ENCODE results near the gene CPA3. TPM values are rescaled to one million over a fixed set of nuclear protein-coding genes. Genes with fewer than 3 reads are reported as not detected.

Gene CPA3
- total and polyA plus RNA-seq, 2 of the 13 experiments (the other 11 are each of a cell fraction or from before 2014, with no cell fraction given), result not detected

- no peak overlapping the region for H3K27ac ChIP-seq (ENCODE audit: extremely low read length, insufficient read depth, low read length)
- H4K20me1 ChIP-seq (ENCODE audit: insufficient read depth, low read length), result no peaks in the 10 kb centered on the region
- TF ChIP-seq ZFAT (CRISPR knock-in tag; conservative IDR thresholded peaks at IDR 0.05) (no peak), TRAFD1 (CRISPR knock-in tag; IDR thresholded peaks at IDR 0.05; ENCODE audit: borderline replicate concordance) (no peak), STAG1 (CRISPR knock-in tag; IDR thresholded peaks at IDR 0.05) (no peak), ZSCAN29 (CRISPR knock-in tag; conservative IDR thresholded peaks at IDR 0.05) (no peak), HMGXB4 (CRISPR knock-in tag; IDR thresholded peaks at IDR 0.05; ENCODE audit: borderline replicate concordance in 1 of 2, low read depth in 1 of 2) (no peak)
- TF ChIP-seq, protein P1, sequence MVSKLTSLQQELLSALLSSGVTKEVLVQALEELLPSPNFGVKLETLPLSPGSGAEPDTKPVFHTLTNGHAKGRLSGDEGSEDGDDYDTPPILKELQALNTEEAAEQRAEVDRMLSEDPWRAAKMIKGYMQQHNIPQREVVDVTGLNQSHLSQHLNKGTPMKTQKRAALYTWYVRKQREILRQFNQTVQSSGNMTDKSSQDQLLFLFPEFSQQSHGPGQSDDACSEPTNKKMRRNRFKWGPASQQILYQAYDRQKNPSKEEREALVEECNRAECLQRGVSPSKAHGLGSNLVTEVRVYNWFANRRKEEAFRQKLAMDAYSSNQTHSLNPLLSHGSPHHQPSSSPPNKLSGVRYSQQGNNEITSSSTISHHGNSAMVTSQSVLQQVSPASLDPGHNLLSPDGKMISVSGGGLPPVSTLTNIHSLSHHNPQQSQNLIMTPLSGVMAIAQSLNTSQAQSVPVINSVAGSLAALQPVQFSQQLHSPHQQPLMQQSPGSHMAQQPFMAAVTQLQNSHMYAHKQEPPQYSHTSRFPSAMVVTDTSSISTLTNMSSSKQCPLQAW (CRISPR knock-in tag; IDR thresholded peaks at IDR 0.05), result no peak
- peaks cover 0 to 9% of the 10 kb centered on the region in 2 experiments; a peak in 2 of 5 replicates for H3K27me3 ChIP-seq (ENCODE audit: control insufficient read depth in 1 of 2, insufficient read depth in 2 of 2, low read length in 2 of 2)
- no peaks in the 10 kb centered on the region for H3K79me2 ChIP-seq (ENCODE audit: insufficient read depth, low read length)
- no peaks in the 10 kb centered on the region for H3K4me1 ChIP-seq (ENCODE audit: insufficient read depth, low read length)
- 4% methylated on average over 3 of the region's 3 CpGs for WGBS (ENCODE audit: low lambda C conversion rate)
- H3K36me3 ChIP-seq (replicated peaks in 1 of 2; ENCODE audit: control insufficient read depth in 1 of 2, insufficient read depth in 2 of 2, low read length in 2 of 2), result no peaks in the 10 kb centered on the region
- no TSS peak for BruUV-seq (replicated peaks)
- FAIRE-seq, result no peak
- intact Hi-C loops (cut with micrococcal nuclease; ENCODE audit: unreplicated experiment), result no loop called here
- ATAC-seq, result no peak
- POLR2A ChIA-PET, result no interaction called here
- no peak overlapping the region for H3K4me3 ChIP-seq (replicated peaks in 1 of 3; ENCODE audit: insufficient read depth in 1 of 3, low read depth in 2 of 3, low read length in 3 of 3)
- CTCF ChIA-PET (ENCODE audit: low intra/inter-chr PET ratio, low total read pairs), result no interaction called here
- H3K9ac ChIP-seq (ENCODE audit: insufficient read depth, low read depth, low read length), result no peak overlapping the region
- no peaks in the 10 kb centered on the region for H3K9me3 ChIP-seq (ENCODE audit: low read length)
- no peak overlapping the region for H3K4me2 ChIP-seq (ENCODE audit: low read depth, low read length)
- H2AFZ ChIP-seq (ENCODE audit: low read length), result no peak overlapping the region
- no peak for DNase-seq (ENCODE audit: low spot score)
- in situ Hi-C loops (cut with HindIII; ENCODE audit: extremely low pct_ligation_motif_present, low pct_unique_long_range_greater_than_20kb), result no loop called here
Measured at GRCh38 chr3:148932972-148933371, 67.9 kb downstream of the CPA3 start.

Data from HepG2 (cell line).